GM21737 (cell line): ENCODE results near the gene TNP2.

ENCODE experiments used
- ATAC-seq: cut with Tn5 transposase; IDR thresholded peaks from one replicate; pipeline ENCODE4 v1.9.1; 2021; ENCODE audit warnings: mild to moderate bottlenecking, moderate library complexity; ENCODE audit not compliant: unreplicated experiment

The TNP2 gene

GRCh38 chr16:11258553-11259492, 10.3 kb downstream of the TNP2 start:
- ATAC-seq: no peak

- no peak for ATAC-seq
Measured at GRCh38 chr16:11257131-11257938, 11.8 kb downstream of the TNP2 start.

- ATAC-seq: no peak
Measured at GRCh38 chr16:11256661-11257130, 12.4 kb downstream of the TNP2 start.

GRCh38 chr16:11255737-11256660, 13.1 kb downstream of the TNP2 start, which contains the start of gene SOCS1:
Gene SOCS1 (minus strand): TSS chr16:11256204. CDS start chr16:11255478, 726 bp downstream.
- peak; percentile 46 for ATAC-seq

- peak; percentile 3 for ATAC-seq
Measured at GRCh38 chr16:11254913-11255736, 14.0 kb downstream of the TNP2 start.

GRCh38 chr16:11253995-11254912, 14.9 kb downstream of the TNP2 start:
- no peak for ATAC-seq

- ATAC-seq: no peak
Measured at GRCh38 chr16:11253009-11253994, 15.8 kb downstream of the TNP2 start.

GRCh38 chr16:11252482-11252931, 16.6 kb downstream of the TNP2 start:
- ATAC-seq: no peak

- no peak for ATAC-seq
Measured at GRCh38 chr16:11251525-11252481, 17.3 kb downstream of the TNP2 start.

GRCh38 chr16:11250786-11251524, 18.2 kb downstream of the TNP2 start:
- ATAC-seq: no peak

GRCh38 chr16:11250091-11250785, 18.9 kb downstream of the TNP2 start:
- no peak for ATAC-seq

GRCh38 chr16:11249233-11250061, 19.7 kb downstream of the TNP2 start:
- ATAC-seq: no peak

GRCh38 chr16:11248133-11248532, 21.0 kb downstream of the TNP2 start:
- no peak for ATAC-seq

- no peak for ATAC-seq
Measured at GRCh38 chr16:11245988-11246387, 23.1 kb downstream of the TNP2 start.
